ENCODE data around the gene AGK.

The AGK gene

GRCh38 chr7:141600168-141601006, 49.2 kb downstream of the AGK start:
- no peaks in the 10 kb centered on the region for H3K4me1 ChIP-seq (ENCODE audit: insufficient read depth, insufficient read length)

GRCh38 chr7:141609576-141609975, 58.4 kb downstream of the AGK start:
- DNase-seq (ENCODE audit: low read depth, low spot score), result peak; percentile 42
- no peak overlapping the region for H3K9ac ChIP-seq (ENCODE audit: insufficient read length, low read depth)
- no peaks in the 10 kb centered on the region for H3K4me1 ChIP-seq (ENCODE audit: insufficient read depth, insufficient read length)
- no peaks in the 10 kb centered on the region for H3K9me3 ChIP-seq (ENCODE audit: insufficient read depth, low read length)
- H3K4me3 ChIP-seq (ENCODE audit: insufficient read length, low read depth), result no peak overlapping the region
- H3K36me3 ChIP-seq (ENCODE audit: insufficient read depth, insufficient read length, low read length), result peaks cover 22% of the 10 kb centered on the region
- TF ChIP-seq ZNF274 (IDR thresholded peaks at IDR 0.05; ENCODE audit: low read depth, low read length), result no peak
- no peak for TF ChIP-seq SUZ12 (IDR thresholded peaks at IDR 0.05; ENCODE audit: extremely low read depth, insufficient read depth, insufficient read length)
- TF ChIP-seq YY1 (IDR thresholded peaks at IDR 0.05; ENCODE audit: insufficient read depth, insufficient read length), result no peak
- H3K27me3 ChIP-seq (ENCODE audit: insufficient read depth, insufficient read length), result no peaks in the 10 kb centered on the region

More at GRCh38 chr7:141600168-141601006, 49.2 kb downstream of the AGK start:
- TF ChIP-seq ZNF274 (IDR thresholded peaks at IDR 0.05; ENCODE audit: low read depth, low read length) (no peak), SUZ12 (IDR thresholded peaks at IDR 0.05; ENCODE audit: extremely low read depth, insufficient read depth, insufficient read length) (no peak), YY1 (IDR thresholded peaks at IDR 0.05; ENCODE audit: insufficient read depth, insufficient read length) (no peak)
- no peak for DNase-seq (ENCODE audit: low read depth, low spot score)
- H3K9ac ChIP-seq (ENCODE audit: insufficient read length, low read depth), result no peak overlapping the region
- H3K36me3 ChIP-seq (ENCODE audit: insufficient read depth, insufficient read length, low read length), result peaks cover 22% of the 10 kb centered on the region
- no peaks in the 10 kb centered on the region for H3K27me3 ChIP-seq (ENCODE audit: insufficient read depth, insufficient read length)
- no peaks in the 10 kb centered on the region for H3K9me3 ChIP-seq (ENCODE audit: insufficient read depth, low read length)
- no peak overlapping the region for H3K4me3 ChIP-seq (ENCODE audit: insufficient read length, low read depth)

GRCh38 chr7:141610671-141611070, 59.5 kb downstream of the AGK start:
- H3K4me3 ChIP-seq (ENCODE audit: insufficient read length, low read depth), result no peak overlapping the region
- H3K9ac ChIP-seq (ENCODE audit: insufficient read length, low read depth), result no peak overlapping the region
- H3K27me3 ChIP-seq (ENCODE audit: insufficient read depth, insufficient read length), result no peaks in the 10 kb centered on the region
- H3K4me1 ChIP-seq (ENCODE audit: insufficient read depth, insufficient read length), result no peaks in the 10 kb centered on the region
- H3K9me3 ChIP-seq (ENCODE audit: insufficient read depth, low read length), result no peaks in the 10 kb centered on the region
- no peak for DNase-seq (ENCODE audit: low read depth, low spot score)
- H3K36me3 ChIP-seq (ENCODE audit: insufficient read depth, insufficient read length, low read length), result peaks cover 23% of the 10 kb centered on the region
- TF ChIP-seq ZNF274 (IDR thresholded peaks at IDR 0.05; ENCODE audit: low read depth, low read length) (no peak), YY1 (IDR thresholded peaks at IDR 0.05; ENCODE audit: insufficient read depth, insufficient read length) (no peak), SUZ12 (IDR thresholded peaks at IDR 0.05; ENCODE audit: extremely low read depth, insufficient read depth, insufficient read length) (no peak)

GRCh38 chr7:141612861-141613260, 61.7 kb downstream of the AGK start:
- Histone ChIP-seq H3K4me3 (ENCODE audit: insufficient read length, low read depth) (no peak overlapping the region), H3K9me3 (ENCODE audit: insufficient read depth, low read length) (no peaks in the 10 kb centered on the region), H3K9ac (ENCODE audit: insufficient read length, low read depth) (no peak overlapping the region), H3K27me3 (ENCODE audit: insufficient read depth, insufficient read length) (no peaks in the 10 kb centered on the region), H3K4me1 (ENCODE audit: insufficient read depth, insufficient read length) (no peaks in the 10 kb centered on the region), H3K36me3 (ENCODE audit: insufficient read depth, insufficient read length, low read length) (peaks cover 21% of the 10 kb centered on the region)
- TF ChIP-seq YY1 (IDR thresholded peaks at IDR 0.05; ENCODE audit: insufficient read depth, insufficient read length) (no peak), ZNF274 (IDR thresholded peaks at IDR 0.05; ENCODE audit: low read depth, low read length) (no peak), SUZ12 (IDR thresholded peaks at IDR 0.05; ENCODE audit: extremely low read depth, insufficient read depth, insufficient read length) (no peak)
- DNase-seq (ENCODE audit: low read depth, low spot score), result no peak

GRCh38 chr7:141617280-141617679, 66.1 kb downstream of the AGK start:
- Histone ChIP-seq H3K9me3 (ENCODE audit: insufficient read depth, low read length) (no peaks in the 10 kb centered on the region), H3K27me3 (ENCODE audit: insufficient read depth, insufficient read length) (no peaks in the 10 kb centered on the region), H3K4me3 (ENCODE audit: insufficient read length, low read depth) (no peak overlapping the region), H3K36me3 (ENCODE audit: insufficient read depth, insufficient read length, low read length) (peaks cover 16% of the 10 kb centered on the region), H3K9ac (ENCODE audit: insufficient read length, low read depth) (no peak overlapping the region), H3K4me1 (ENCODE audit: insufficient read depth, insufficient read length) (no peaks in the 10 kb centered on the region)
- DNase-seq (ENCODE audit: low read depth, low spot score), result no peak
- TF ChIP-seq ZNF274 (IDR thresholded peaks at IDR 0.05; ENCODE audit: low read depth, low read length), result no peak
- TF ChIP-seq SUZ12 (IDR thresholded peaks at IDR 0.05; ENCODE audit: extremely low read depth, insufficient read depth, insufficient read length), result no peak
- no peak for TF ChIP-seq YY1 (IDR thresholded peaks at IDR 0.05; ENCODE audit: insufficient read depth, insufficient read length)

GRCh38 chr7:141619745-141620144, 68.5 kb downstream of the AGK start:
- Histone ChIP-seq H3K9ac (ENCODE audit: insufficient read length, low read depth) (no peak overlapping the region), H3K36me3 (ENCODE audit: insufficient read depth, insufficient read length, low read length) (peaks cover 23% of the 10 kb centered on the region), H3K4me1 (ENCODE audit: insufficient read depth, insufficient read length) (no peaks in the 10 kb centered on the region), H3K9me3 (ENCODE audit: insufficient read depth, low read length) (no peaks in the 10 kb centered on the region), H3K4me3 (ENCODE audit: insufficient read length, low read depth) (no peak overlapping the region), H3K27me3 (ENCODE audit: insufficient read depth, insufficient read length) (no peaks in the 10 kb centered on the region)
- no peak for TF ChIP-seq ZNF274 (IDR thresholded peaks at IDR 0.05; ENCODE audit: low read depth, low read length)
- TF ChIP-seq SUZ12 (IDR thresholded peaks at IDR 0.05; ENCODE audit: extremely low read depth, insufficient read depth, insufficient read length), result no peak
- TF ChIP-seq YY1 (IDR thresholded peaks at IDR 0.05; ENCODE audit: insufficient read depth, insufficient read length), result no peak
- DNase-seq (ENCODE audit: low read depth, low spot score), result no peak

GRCh38 chr7:141624763-141625162, 73.6 kb downstream of the AGK start:
- Histone ChIP-seq H3K9ac (ENCODE audit: insufficient read length, low read depth) (no peak overlapping the region), H3K9me3 (ENCODE audit: insufficient read depth, low read length) (no peaks in the 10 kb centered on the region), H3K36me3 (ENCODE audit: insufficient read depth, insufficient read length, low read length) (peaks cover 23% of the 10 kb centered on the region), H3K27me3 (ENCODE audit: insufficient read depth, insufficient read length) (no peaks in the 10 kb centered on the region), H3K4me1 (ENCODE audit: insufficient read depth, insufficient read length) (no peaks in the 10 kb centered on the region), H3K4me3 (ENCODE audit: insufficient read length, low read depth) (no peak overlapping the region)
- no peak for DNase-seq (ENCODE audit: low read depth, low spot score)
- TF ChIP-seq YY1 (IDR thresholded peaks at IDR 0.05; ENCODE audit: insufficient read depth, insufficient read length) (no peak), ZNF274 (IDR thresholded peaks at IDR 0.05; ENCODE audit: low read depth, low read length) (no peak), SUZ12 (IDR thresholded peaks at IDR 0.05; ENCODE audit: extremely low read depth, insufficient read depth, insufficient read length) (no peak)
